ENCODE data around the gene SLC22A23.

SLC22A23 gene

DNA sequence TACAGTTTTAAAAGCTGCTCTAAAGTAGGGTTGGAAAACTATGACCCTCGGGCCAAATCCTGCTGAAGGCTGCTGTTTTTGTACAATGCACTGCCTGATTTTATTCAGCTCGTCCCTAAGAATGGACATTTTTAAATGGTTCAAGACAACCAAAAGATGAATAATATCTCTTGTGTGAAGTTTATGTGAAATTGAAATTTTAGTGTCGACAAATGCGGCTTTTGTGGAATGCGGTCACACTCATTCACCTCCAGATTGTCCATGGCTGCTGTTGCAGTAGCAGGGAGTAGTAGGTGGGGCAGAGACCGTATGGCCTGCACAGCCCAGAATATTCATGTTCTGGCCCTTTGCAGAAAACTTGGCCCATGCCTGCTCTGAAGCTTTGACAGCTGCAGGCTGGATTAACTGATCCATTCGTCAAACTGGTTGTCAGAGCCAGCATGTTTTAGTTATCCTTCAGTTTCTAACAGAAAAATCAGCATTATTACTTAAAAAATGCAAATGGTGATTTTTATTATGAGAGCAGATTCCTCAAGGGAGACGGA, 106.5 kb downstream of the SLC22A23 start:
- no peak for DNase-seq

DNA sequence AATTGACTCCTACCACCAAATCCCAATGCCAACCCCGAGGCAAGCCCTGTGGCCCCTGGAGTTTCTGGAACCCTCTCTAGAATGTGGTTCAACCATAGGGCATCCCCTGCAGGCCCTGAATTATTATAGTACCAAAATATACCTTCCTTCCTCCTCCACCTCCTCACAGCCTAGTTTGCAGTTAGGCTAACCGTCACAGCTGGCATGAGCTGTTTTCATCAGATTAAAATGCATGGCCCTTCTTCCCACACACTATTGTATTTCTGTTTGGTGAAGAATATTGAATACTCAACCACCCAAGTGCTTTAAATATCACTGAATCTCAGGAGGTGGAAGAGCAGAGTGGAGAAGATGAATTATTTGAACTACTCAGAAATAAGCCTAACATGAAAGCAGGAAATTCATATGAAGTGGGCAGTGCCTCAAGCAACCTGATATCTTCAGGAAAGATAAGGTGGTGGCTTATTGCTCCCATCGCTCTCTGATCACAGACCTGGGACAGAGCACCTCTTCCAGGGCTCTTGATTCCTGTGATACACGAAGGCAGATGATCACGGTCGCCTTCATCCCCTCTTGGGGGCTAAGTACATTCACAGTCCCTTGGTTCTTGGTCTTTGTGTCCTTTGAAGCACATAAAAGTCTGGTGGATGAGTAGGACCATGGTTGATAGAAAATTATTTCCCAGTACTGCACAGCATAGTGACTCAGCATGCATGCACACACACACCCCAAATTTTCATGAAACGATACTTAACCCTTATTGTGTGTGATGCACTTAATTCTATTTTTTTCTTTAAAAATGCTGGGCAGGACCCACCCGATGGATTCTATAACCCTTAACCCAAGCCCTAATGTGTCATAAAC, 107.2 kb downstream of the SLC22A23 start:
- DNase-seq = peak; percentile 64

- no peak for DNase-seq
These were observed 108.0 kb downstream of the SLC22A23 start for GRCh38 chr6:3348821-3349220.

DNA sequence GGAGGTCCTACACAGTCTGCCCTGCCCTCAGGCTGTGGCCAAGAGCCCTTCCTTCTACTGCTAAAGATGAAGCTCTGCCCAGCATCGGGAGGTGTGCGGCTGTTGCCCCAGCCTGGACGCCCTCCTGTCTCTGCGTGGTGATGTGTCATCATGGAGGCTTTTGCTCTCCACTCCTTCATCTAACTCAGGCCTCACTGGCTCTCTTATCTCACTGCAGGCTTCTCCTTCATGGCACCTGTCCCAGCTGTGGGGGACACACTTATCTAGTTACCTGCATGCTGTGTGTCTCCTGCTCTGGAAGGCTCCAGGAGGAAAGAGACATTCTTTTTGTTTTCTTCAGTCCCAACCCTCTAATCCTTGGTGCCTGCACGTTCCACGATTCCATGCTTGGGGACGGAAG, 109.0 kb downstream of the SLC22A23 start:
- DNase-seq = no peak

- DNase-seq = no peak
These were observed 109.6 kb downstream of the SLC22A23 start for GRCh38 chr6:3347247-3347646.

DNA sequence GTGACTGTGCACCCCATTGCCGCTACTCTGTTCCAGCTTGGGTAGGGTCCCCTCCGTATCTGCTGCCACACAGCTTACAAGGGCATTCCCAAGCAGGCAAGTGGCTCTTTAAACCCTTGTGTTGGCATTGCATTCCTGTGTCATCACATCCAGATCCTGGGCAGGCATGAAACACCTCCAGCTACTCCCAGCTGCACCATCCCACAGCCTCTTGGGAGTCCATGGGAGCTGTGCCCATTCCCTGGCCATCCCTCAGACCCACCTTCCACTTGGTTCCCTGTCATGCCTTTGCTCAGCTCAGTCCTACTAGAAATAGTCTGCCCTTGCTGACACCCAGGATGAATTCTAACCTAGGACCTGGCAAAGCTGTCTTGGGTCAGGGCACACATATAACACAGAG, 110.4 kb downstream of the SLC22A23 start:
- no peak for DNase-seq

- no peak for DNase-seq
These were observed 111.0 kb downstream of the SLC22A23 start for GRCh38 chr6:3345836-3346235.

DNA sequence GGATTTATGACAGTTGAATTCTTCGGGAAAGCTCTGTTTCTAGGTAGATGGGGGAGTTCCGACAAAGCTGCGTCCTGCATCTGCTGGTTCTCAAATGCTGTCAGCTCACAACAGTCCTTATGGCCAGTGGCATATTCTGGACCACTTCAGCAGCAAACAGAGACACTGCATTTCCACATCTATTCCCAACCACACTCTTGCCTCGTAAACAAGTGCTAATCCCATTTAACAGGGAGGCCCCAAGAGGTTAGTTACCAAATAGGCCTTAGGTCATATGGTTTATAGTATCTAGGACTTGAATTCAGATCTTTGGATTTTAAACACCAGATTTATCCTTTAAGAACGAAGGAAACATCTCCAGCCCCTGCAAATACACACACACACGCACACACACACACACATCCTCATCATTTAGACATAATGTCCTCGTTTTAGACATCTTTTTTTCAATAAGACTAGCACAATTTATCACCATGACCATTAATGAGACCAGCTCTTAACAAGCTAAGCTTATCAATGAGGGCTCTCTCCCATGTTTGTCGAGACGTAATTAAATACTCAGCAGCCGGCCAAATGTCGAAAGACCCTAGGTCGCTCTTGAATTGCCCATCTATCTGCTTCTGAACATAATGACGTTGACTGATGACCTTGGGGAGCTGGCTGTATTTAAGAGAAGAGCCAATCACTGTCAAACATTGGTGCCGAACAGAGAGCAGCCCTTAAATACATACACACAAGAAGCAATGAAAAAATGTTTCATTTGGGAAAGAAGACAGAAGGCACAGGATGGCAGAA, 113.6 kb downstream of the SLC22A23 start:
- no peak for DNase-seq

DNA sequence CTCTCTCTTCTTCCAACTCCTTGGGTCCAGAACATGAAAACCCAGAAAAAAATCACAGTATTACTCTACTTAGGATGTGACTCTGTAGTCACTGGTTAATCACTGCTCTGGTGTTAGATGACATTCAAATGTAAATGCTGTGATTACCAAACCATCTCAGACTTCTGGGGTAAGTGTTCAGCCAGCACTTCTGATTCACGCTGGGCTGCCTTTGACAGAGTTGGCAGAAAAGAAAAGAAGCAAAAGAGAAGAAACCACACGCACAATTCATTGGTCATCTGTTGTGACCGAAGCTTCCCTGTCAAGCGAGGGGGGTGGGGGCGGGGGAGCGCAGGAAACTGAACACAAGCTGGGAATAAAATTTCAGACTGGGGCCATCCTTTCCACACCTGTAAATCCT, 115.4 kb downstream of the SLC22A23 start:
- DNase-seq = no peak

- no peak for DNase-seq
These were observed 116.0 kb downstream of the SLC22A23 start for GRCh38 chr6:3340894-3341293.

DNA sequence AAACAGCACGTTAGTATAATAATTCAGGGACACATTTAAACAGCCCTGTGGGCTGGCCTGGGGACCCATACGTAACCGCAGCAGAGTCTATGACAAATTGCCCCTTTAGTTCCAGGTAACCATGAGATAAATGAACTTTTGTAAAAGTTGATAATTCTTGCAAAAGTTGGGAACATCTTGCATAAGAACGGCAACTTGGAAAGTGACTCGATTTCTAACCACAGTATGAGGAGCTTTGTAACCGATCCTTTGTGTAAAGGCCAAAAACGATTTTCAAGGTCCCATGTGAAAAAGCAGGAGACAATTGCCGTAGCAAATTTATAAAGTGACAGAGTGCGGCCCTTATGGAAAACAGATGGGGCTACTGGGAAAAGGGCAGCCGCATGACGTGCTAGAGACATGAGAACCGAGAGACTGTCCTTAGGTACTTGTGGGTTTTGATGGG, 116.5 kb downstream of the SLC22A23 start:
- DNase-seq = no peak

DNA sequence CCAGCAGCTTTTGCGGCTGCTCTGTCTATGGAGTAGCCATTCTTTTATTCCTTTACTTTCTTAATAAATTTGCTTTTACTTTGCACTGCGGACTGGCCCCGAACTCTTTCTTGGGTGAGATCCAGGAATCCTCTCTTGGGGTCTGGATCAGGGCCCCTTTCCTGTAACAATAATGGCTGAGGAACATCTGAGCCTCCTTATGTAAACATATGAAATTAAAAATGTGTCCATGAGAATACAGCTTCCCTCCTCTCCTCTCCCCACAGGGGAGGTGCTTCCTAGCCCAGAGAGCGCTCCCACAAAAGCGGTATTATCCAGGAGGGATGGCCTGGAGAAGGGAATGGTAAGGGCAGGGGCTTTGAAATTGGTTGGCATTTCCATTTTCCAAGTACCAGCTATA, 117.0 kb downstream of the SLC22A23 start:
- DNase-seq = no peak

DNA sequence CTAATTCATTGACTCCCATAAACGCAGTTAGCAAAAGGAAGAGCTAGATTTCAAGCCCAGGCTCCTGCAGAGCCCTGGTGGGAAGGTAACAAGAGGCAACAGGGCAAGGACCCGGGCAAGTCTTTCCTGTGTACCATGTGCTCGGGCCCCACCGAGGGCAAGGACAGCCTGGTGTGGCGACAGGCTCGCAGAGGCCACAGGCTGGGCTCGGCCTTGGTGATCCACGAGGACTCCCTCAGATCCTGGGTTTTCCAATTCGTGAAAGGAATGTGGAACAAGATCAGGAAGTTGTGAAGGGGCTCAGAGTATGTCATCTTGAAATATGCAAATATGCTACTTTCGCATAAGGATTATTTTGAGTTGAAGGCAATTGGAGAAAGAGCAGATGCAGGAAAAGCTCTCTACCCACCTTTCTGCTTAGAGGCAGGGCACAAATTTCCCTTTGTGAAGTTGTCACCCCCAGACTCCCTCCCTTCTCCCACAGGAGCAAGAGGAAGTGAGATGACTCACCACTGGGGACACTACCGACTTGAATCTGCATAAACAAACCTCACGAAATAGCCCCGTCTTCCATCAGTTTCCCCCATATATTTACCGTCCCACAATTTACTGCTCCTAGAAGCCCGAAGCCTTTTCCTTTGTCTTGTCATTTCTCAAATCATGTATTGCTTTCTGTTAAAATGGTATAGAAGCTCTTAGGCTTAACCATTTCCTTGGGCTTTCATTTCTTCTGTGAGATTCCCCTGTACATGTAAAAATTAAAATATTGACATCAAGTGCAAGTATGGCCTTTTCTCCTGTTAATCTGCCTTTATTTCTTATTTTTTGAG, 119.1 kb downstream of the SLC22A23 start:
- peak; percentile 84 for DNase-seq

GRCh38 chr6:3336859-3337515, 119.9 kb downstream of the SLC22A23 start:
- DNase-seq = no peak

GRCh38 chr6:3336066-3336786, 120.6 kb downstream of the SLC22A23 start:
- no peak for DNase-seq

GRCh38 chr6:3335169-3335568, 121.7 kb downstream of the SLC22A23 start:
- DNase-seq = no peak

DNA sequence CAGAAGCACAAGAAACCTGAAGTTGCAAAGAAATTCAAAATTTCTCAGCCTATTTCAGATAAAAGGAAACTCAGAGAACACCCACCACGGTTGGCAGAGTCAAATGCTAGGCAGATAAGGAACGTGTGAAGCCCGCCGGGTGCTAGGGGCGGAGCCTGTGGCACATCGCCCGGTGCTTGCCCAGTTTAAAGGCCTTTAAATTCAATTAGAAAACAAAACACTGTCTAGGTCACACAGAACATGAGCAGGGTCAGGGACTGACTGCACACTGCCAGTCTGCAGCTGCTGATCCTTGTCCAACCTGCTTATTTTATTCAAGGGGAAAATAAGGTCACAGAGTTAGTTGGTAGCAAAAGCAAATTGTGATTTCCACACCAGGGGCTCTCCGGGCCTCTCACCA, 122.3 kb downstream of the SLC22A23 start:
- peak; percentile 32 for DNase-seq

DNA sequence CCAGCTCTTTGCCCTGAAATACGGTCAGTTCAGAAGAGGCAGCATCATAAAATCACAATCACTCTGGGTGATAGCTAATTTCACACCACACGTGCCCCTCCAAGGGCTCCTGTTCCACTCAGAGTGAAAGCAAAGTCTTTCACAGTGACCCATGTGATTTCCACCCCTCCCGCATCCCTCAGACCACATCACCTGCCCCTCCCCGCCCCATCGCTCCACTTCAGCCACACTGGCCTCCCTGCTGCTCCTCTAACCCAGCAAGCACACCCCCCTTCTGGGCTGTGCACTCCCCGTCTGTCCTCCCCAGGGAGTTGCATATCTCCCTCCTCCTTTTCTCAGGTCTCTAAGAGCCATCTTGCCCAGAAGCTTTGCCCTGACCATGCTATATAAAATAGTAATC, 123.6 kb downstream of the SLC22A23 start:
- no peak for DNase-seq

DNA sequence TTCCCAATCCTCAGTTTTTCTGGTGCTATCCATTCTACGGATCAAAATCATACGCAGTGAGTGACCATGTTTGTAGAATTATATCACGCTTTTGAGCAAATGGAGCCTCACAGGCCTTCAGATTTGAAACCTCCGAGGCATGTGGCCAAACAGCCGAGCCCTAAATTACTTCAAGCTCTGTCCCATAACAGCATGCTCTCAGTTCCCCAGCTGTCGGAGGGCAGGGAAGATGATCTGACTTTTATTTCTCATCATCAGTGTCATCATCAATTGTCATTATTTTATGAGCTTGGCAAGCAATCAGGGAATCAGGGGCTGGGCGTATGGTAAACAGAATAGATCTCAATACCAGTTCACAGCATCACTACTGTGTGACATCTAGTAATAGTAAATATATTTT, 124.9 kb downstream of the SLC22A23 start:
- DNase-seq = no peak

GRCh38 chr6:3331494-3331893, 125.4 kb downstream of the SLC22A23 start:
- no peak for DNase-seq

DNA sequence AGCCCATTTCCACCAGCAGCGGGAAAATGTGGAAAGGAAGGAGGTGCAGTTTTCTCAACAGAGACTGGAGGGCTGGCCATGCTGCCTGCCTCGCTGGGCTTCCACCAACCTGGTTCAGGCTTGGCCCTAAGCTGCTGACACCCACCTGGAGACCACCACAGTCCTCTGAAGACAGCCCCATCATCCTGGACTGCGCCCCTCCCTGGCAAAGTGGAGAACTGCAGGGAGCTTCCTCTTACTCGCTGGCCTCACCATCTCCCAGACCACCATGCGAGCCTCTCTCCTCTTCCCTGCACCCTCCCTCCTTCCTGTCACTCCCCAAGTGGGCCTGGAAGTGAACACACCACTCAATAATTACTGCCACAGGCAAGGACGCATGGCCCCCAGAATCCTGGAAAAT, 126.7 kb downstream of the SLC22A23 start:
- no peak for DNase-seq

All from OCI-M1 (cell line).